Non-pigmented ciliary epithelial cell (primary cell): Measurements from ENCODE around the gene THEM4.
"Not testable (repeated sequence)": the region's sequence is repeated elsewhere in the genome, so short reads cannot be mapped to it uniquely, and the experiment has no call there.

Experiments
- DNase-seq: peaks from one replicate; pipeline ENCODE4 v3.0.0-alpha.2; 2010; ENCODE audit warnings: low read depth

Gene THEM4

DNA sequence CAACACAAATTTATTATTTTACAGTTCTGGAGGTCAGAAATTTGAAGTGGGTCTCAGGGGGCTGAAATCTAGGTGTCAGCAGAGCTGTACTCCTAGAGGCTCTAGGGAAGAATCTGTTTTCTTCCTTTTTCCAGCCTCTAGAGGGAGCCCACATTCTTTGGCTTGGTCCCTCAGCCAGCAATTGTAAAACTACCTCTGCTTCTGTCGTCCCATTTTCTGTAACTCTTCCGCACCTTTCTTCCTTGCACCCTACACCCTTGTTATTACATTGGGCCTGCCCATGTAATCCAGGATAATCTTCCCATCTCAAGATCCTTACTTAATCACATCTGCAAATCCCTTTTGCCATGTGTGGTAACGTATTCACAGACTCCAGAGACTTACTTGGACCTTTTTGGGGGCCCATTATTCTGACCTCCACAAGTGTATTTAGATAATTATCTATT lies 24.8 kb upstream of the THEM4 start:
- peak; percentile 19 for DNase-seq

DNA sequence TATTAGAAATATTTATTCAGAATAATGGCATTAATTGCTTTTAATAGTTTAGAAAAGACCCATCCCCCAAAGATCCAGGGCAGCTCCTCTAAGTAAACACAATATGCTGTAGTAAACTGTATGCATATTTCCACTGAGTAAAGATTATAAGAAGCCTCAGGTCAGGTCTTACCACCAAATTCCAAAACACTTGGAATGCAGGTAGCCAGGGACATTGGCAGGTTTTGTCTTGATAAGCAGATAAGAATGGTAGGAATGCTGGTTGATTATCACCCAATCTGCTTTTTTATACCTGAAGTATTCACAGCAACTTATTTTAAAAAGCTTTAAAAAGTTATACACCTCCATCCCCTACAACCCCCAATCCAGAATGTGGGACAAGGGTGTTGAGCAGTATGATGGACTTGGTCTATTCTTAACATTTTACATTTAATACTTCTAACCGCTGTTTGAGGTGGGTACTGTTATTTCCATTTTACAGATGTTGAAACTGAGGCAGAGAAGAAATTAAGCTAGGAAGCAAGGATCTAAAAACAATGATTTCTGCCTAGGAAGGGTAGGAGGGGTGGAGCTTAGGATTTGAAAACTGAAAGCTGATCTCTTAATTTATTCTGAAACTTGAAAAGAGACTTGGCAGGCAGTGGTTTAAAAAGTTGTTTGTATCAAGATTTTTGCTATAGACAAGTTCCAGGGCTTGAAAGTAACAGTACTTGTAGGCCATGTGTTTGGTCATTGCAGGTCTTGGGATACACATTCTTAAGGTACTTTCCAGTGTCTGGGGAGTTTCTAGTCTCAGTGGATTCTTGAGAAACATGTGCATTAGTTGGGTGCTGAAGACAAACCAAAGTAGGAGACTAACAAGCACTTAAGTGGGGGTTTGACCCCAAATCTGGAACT lies 15.6 kb upstream of the THEM4 start:
- no peak for DNase-seq

DNA sequence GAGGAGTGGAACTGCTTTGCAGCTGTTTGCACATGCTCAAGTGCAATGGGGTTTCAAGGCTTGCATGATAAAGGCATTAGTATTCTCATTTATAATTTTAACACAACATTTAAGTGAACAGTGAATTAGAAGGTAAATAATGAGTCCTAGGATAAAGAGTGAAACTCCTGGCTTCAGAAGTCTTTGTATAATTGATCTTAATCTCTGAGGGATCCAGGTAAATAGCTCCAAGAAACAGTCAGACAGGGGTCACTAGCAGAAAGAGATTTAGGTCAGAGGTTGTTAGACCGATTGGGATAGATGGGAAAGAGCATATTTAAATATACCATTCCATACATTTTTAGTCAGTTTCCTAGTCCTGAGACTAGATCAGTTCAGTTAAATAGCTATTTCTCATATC lies 14.1 kb upstream of the THEM4 start:
- no peak for DNase-seq

DNA sequence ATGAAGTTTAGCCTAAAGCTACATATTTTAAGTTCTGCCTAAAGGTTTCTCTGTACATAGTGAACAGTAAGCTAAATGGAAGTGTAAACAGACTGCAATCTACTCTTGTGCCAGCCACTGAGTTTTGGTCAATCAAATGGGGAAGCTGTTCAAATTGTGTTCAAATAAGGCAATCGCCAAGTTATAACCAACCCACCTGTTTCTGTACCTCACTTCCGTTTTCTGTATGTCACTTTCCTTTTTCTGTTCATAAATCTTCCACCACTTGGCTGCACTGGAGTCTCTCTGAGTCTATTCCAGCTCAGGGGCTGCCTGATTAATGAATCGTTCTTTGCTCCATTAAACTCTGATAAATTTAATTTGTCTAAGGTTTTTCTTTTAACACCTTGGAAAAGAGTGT lies 10.8 kb upstream of the THEM4 start:
- DNase-seq = no peak

DNA sequence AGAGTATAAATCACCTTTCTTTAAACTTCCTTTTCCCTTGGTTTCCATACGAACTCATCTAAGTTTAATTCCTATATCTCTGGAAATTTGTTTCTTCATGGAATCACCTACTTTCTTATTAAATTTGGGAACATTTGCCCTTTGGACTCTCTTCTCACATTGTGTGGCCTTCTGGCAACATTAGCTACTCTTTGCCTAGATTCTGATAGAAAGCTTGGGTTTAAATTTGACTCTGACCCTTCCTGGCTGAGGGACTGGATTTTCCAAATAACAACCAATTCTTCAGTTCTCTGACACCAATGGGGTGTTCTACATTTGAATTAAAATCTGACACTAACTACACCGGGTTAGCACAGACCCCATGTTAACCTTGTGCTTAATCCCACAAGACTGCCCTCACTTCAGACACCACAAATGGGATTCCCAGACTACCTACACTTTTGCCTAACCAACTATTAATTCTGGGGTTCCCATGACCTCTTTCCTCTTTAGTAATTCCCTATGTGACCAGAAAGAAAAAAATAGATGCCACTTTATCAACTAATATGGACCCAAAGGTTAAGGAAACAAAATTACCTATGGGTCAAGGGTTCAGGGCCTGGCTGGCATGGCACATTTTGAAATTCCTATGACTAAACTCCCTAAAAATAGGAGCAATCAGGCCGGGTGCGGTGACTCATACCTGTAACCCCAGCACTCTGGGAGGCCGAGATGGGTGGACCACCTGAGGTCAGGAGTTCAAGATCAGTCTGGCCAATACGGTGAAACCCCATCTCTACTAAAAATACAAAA lies 9.7 kb upstream of the THEM4 start:
- no peak for DNase-seq

DNA sequence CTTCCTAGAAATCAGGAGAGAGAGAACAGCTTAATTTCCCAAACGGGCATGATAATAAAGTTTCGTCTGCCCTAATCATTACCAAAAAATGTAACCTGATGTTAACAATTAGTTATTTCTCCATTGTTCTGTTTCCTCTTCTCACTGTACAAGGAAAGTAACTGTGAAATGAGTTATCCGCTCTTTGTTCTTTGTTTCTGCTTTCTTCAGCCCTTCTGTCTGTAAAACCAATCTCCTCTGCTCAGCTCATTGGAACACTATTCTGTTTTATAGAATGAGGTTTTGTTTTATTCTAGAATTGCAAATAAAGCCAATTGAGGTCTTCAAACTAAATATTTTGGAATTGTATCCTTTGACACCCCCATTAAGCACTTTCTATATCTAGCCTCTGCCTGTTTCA lies 8.8 kb upstream of the THEM4 start:
- no peak for DNase-seq

DNA sequence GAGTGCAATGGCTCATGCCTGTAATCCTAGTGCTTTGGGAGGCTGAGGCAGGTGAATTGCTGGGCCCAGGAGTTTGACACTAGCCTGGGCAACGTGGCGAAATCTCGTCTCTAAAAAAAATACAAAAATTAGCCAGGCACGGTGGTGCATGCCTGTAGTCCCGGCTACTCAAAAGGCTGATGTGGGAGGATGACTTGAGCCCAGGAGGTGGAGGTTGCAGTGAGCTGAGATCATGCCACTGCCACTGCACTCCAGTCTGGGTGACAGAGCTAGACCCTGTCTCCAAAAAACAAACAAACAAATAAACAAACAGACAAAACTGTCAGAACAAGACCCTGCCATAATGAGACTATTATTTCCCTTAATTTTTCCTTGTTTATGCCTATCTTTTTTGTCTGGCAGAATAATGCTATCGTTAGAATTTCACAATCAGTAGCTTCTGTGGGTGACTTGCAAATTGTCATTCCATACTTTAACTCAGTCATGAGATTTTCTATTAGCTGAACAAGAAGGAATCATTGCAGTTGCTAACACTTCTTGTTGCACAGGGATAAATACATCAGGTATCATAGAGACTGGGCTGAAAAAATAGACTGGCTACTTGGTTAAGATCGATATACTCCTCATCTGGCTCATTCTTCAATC lies 7.5 kb upstream of the THEM4 start:
- DNase-seq = no peak

DNA sequence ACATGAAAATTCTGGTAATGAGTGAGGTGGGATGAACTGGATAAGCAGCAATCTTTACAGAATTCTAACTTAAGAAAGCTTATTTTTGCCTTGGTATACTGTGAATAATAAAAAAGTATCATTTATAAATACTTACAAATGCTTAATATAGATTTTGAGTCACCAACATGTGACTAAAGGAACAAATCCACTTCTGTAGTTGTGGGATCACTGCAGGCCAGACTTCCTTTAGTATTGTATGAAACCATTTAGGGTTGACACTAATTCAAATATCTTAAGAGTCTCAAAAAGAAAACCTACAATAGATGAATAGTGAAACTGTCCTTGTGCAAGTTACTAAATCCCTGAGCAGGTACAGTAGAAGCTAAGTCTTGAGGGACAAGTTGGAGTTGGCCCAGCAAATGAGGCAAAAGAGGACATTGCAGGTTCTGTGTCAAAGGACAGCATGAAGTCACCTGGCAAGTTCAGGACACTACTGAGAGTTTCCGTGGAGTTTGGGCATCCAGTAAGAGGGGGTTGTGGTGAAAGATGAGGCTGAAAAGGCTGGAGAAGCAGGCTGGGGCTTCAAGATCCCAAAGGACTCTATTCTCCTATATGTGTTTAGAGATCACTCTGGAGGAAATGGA lies 5.9 kb upstream of the THEM4 start:
- no peak for DNase-seq

DNA sequence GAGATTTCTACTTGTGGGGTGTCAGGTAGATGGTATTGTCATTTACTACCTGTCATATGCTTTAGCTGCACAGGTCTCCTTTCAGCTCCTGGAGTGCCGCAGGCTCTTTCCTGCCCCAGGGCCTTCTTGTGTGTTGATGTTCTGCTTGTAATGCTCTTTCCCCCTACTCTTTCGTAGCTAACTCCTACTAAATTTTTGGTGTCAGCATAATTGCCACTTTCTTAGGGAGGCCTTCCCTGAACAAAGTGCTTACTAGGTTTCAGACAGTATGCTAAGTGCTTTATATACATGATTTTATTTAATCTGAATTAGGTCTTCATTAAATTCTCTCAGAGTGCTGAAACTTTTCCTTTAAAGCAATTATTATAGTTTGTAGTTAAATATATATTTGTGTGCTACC lies 4.8 kb upstream of the THEM4 start:
- no peak for DNase-seq

DNA sequence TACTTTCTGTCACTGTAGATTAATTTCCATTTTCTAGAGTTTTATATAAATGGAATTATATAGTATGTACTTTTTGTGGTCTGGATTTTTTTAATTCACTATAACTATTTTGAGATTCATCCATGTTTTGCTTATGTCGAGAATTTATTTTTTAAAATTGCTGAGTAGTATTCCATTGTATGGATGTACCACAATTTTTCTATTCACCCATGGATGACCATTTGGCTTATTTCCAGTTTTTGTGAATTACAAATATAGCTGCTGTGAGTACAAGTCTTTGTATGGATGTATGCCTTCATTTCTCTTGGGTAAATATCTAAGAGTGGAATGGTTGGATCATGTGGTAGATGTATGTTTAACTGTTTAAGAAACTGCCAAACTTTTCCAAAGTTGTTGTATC lies 3.7 kb upstream of the THEM4 start:
- no peak for DNase-seq

DNA sequence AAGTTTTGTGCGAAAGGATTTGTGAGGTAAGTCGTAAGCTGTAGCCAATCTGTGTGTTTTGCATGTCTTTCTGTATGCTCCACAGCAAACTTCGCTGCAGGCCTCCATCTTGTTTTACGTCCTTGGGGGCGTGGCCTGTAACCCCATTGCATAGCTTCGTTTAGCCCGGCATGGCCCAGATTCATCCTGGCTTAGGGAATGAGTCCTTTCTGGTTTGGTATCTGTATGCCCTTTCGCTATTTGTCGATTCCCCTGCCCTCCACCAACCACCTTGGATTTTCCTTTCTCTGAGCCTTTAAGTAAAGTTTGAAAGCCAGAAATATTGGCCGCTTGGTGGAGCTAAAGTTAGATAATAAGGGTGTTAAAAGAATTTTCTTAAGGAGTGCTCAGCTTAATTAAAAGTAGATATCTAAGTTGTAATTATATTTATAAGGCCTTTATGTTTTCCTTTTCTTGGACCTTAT lies 1.1 kb downstream of the THEM4 start:
- no peak for DNase-seq

DNA sequence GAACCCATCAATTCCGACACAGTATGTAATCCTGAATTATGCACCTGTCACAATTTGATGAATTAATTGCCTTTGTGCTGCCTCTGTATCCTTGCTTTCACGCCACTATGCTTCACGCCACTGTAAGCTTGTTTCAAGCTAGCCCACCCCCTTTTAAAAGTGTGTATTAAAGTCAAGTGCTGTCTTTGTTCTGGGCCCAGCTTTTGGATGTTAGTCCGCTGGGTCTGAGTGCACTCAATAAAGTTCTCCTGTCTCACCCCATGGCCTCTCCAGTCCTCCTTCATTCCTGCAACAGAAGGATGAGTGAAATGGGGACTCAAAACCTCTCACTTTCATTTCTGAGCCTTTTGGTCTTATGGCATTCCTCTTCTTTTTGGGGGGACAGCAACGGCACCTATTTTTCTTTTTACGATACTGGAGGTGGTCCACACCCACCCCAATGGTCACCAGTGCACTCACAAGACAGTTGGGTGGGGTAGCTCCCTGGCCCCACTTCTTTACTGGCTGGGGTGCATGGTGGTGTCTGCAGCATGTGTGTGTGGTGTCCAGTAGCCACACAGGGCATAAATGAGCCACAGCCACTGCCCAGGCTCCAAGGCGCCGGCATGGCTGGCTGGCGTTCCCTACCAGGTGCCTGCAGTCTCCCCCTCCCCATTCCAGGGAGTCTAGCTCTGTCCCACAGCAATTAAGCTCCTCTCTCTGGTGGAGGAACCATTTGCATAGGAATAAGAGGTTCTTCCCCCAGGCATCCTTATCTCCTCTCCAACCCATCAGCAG lies 1.8 kb downstream of the THEM4 start:
- DNase-seq = no peak

DNA sequence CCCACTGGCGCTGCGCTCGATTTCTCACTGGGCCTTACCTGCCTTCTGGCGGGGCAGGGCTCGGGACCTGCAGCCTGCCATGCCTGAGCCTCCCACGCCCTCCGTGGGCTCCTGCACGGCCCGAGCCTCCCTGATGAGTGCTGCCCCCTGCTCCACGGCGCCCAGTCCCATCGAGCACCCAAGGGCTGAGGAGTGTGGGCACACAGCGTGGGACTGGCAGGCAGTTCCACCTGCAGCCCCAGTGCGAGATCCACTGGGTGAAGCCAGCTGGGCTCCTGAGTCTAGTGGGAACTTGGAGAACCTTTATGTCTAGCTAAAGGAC lies 3.0 kb downstream of the THEM4 start:
- not testable (repeated sequence) for DNase-seq

DNA sequence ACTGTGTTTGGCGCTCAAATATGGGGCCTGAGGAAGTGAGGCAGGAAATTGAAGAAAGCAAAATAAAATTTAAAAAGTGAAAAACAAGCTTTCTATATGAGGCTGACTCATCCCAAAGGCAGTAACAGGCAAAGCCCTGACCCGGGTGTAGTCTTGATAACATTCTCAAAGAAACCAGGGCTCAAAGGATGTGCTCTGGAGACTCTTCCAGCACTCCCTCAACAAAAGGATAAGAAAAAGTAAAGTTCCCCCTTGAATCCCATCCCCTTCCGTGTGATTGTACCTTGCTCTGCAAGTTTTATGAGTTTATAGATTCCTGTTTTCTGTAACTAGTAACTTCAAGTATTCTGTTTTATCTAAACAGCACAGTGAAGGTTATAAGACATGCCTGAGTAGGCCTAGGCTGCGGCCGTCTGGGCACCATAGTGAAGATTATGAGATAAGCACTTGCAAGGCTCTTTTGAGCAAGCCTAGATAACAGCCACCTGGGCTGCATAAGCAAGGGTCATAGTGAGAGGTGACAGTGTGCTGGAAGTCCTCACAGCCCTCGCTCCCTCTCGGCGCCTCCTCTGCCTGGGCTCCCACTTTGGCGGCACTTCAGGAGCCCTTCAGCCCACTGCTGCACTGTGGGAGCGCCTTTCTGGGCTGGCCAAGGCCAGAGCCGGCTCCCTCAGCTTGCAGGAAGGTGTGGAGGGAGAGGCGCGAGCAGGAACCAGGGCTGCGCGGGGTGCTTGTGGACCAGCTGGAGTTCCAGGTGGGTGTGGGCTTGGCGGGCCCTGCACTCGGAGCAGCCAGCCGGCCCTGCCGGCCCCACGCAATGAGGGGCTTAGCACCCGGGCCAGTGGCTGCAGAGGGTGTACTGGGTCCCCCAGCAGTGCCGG lies 3.6 kb downstream of the THEM4 start:
- peak; percentile 18 for DNase-seq

DNA sequence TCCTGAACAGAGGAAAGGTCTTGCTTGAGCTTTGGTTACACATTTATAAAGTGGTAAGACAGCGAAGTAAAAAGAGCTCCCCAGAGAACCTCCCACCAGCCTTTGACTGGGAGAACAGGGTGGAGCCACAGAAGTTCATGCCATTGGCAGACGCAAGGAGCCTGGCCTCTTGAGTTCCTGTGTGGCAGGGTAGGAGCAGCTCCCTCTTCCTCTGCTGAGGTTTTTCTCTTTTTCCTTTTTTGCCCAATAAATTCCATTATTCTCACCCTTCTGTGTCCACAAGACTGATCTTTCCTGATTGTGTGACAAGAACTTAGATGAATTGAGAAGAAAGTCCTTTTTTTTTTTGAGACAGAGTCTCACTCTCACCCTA lies 4.3 kb downstream of the THEM4 start:
- no peak for DNase-seq

DNA sequence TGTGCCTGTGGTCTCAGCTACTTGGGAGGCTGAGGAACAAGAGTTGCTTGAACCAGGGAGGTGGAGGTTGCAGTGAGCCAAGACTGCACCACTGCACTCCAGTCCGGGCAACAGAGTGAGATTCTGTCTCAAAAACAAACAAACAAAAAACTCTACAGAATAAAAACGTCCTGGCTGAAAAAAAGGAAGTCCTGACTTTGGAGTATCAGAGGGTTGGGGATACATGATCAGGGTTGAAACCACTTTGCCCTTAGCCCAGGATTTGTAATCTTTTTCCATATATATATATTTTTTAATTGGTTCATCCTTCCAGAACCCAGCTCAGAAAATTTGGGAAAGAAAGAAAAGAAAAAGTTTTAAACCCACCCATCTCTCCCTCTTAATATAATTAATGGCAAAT lies 6.5 kb downstream of the THEM4 start:
- DNase-seq = no peak

DNA sequence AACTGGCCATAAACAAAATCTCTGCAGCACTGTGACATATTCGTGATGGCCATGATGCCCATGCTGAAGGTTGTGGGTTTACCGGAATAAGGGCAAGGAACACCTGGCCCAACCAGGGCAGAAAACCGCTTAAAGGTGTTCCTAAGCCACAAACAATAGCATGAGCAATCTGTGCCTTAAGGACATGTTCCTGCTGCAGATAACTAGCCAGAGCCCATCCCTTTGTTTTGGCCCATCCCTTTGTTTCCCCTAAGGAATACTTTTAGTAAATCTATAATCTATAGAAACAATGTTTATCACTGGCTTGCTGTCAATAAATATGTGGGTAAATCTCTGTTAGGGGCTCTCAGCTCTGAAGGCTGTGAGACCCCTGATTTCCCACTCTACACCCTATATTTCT lies 8.5 kb downstream of the THEM4 start:
- DNase-seq = not testable (repeated sequence)

DNA sequence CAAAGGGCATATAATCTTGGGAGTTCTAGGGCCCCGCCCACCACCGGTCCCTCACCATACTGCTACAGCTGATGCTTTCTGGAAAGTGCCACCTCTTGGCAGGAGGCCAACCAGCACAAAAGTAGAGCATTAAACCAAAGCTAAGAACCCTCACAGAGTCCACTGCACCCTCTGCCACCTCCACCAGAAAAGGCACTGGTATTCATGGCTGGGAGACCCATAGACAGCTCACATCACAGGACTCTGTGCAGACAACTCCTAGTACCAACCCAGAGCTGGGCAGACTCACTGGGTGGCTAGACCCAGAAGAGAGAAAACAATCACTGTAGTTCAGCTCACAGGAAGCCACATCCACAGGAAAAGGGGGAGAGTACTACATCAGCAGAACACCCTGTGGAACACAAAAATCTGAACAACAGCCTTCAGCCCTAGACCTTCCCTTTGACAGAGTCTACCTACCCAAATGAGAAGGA lies 10.8 kb downstream of the THEM4 start:
- DNase-seq = no peak

DNA sequence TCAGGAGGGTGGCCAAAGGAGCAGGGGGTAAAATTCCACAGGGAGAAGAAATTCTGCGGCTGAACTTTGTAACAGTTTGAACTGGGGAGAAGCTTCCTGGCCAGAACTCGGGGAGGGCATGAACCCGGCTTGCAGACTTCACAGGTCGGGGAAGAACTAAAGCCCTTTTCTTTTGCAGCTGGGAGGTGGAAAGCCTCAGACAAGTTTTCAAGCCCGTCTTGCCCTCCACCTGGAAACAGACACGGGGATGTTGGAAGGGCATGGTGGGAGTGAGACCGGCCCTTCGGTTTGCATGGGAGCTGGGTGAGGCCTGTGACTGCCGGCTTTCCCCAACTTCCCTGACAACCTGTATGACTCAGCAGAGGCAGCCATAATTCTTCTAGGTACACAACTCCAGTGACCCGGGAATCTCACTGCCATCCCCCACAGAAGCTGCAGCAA lies 11.3 kb downstream of the THEM4 start:
- no peak for DNase-seq

DNA sequence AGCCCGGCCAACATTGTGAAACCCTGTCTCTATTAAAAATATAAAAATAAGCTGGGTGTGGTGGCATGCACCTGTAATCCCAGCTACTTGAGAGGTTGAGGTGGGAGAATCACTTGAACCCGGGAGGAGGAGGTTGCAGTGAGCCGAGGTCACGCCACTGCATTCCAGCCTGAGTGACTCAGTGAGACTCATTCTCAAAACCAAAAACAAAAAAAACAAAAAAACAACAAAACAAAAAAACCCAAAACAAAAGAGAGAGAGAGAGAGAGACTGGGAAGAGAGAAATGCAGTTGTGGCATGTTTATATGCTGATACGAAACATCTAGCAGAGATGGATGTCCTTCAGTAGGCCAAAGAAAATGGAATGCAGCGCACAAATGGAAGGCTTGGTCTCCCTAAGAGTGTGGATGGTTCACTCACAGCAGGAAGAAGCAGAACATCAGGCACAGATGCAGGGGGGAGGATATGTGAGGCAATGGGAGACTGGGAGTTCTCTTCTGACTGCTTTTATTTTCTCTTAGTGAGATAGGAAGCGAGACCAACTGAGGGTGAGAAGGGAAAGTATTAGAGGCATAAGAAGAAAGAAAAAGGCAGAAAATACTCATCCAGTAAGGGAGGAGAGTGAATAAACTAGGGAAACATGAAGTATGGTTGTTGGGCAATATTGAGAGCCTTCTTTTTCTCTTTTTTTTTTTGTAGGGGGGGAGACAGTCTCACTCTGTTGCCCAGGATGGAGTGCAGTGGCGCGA lies 16.0 kb downstream of the THEM4 start:
- DNase-seq = no peak
